GM18951 (cell line): ENCODE measurements around the gene TPD52L3.

ENCODE experiments used
- POLR2A ChIP-seq: IDR thresholded peaks from 4 replicates; pipeline ENCODE4 v1.6.1; 2011; ENCODE audit warnings: mild to moderate bottlenecking; ENCODE audit not compliant: insufficient read length, insufficient read depth; ENCODE audit errors: extremely low read depth
- in situ Hi-C: fragments of 300-500 bp; cut with MboI; formaldehyde crosslinking; loops from one replicate; pipeline ENCODE4 v1.12.0; 2022; ENCODE audit warnings: low sequenced_read_pairs, mixed read lengths, inconsistent platforms; ENCODE audit not compliant: unreplicated experiment

Gene TPD52L3

GRCh38 chr9:6356904-6357303 is 28.7 kb downstream of the TPD52L3 start:
- TF ChIP-seq POLR2A: no peak

GRCh38 chr9:6367128-6367890 is 39.1 kb downstream of the TPD52L3 start:
- in situ Hi-C loops: loop anchor here (25.0 kb wide), 1 partner anchor 120 kb away; no protein-coding TSS in a partner anchor
- no peak for TF ChIP-seq POLR2A

More at GRCh38 chr9:6356904-6357303, 28.7 kb downstream of the TPD52L3 start:
- in situ Hi-C loops: loop anchor here (25.0 kb wide), 1 partner anchor 130 kb away; no protein-coding TSS in a partner anchor

GRCh38 chr9:6368831-6369230 is 40.7 kb downstream of the TPD52L3 start:
- in situ Hi-C loops: loop anchor here (25.0 kb wide), 1 partner anchor 118 kb away; no protein-coding TSS in a partner anchor
- TF ChIP-seq POLR2A: no peak
